Stimulated activated CD8-positive, alpha-beta memory T cell treated with anti-CD3 and anti-CD28 coated beads, Interleukin-12 subunit alpha, Interleukin-12 subunit beta, amount 100 ng/mL, for 4 hours (primary cell): ENCODE measurements around the gene RIMS1.
"Not testable (repeated sequence)": the region's sequence is repeated elsewhere in the genome, so short reads cannot be mapped to it uniquely, and the experiment has no call there.

Experiments used
- DNase-seq: peaks from one replicate; pipeline ENCODE4 v3.0.0-alpha.2; 2020; ENCODE audit warnings: low read depth

Gene RIMS1

DNA sequence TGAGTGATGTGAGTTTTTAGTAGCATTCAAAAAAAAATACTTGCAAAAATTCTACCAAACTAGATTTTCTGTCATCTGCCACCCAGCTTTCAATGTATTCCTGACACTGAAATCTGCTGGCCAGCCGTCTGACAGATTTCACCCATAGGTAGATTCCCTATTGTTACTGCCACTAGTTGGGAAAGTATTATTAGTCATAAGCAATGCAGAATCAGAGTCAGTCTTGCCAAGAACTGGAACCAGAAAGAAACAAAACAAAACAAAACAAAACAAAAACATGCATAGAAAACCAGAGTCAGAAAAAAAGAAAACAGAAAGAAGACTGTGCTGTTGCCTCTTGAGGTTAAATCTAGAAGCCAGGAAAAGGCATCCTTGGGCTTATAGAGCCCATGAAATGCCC lies 442.4 kb downstream of the RIMS1 start:
- DNase-seq: no peak

DNA sequence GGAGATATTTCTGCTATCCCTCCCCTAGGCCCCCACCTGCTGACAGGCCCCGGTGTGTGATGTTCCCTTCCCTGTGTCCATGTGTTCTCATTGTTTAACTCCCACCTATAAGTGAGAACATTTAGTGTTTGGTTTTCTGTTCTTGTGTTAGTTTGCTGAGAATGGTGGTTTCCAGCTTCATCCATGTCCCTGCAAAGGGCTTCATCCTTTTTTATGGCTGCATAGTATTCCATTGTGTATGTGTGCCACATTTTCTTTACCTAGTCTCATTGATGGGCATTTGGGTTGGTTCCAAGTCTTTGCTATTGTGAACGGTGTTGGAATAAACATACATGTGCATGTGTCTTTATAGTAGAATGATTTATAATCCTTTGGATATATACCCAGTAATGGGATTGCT lies 448.9 kb downstream of the RIMS1 start:
- DNase-seq: not testable (repeated sequence)

DNA sequence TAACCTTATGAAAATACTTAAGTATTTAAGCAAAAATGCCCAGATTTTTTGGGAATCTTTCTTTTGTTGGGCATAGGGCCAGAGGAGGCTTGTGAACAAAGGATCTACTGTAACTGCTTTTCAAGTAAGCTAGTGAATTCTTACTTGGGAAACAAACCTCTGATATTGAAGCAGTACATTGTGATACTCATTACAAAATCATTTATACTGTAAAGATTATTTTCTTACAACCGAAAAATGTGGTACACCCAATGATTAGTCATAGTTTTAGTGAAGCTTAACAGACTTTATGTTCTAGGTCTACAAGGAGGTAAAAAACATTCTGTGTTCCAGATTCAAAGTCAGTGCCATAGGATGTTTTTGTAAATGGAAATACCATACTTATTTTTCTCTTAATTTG lies 462.6 kb downstream of the RIMS1 start:
- DNase-seq: no peak

DNA sequence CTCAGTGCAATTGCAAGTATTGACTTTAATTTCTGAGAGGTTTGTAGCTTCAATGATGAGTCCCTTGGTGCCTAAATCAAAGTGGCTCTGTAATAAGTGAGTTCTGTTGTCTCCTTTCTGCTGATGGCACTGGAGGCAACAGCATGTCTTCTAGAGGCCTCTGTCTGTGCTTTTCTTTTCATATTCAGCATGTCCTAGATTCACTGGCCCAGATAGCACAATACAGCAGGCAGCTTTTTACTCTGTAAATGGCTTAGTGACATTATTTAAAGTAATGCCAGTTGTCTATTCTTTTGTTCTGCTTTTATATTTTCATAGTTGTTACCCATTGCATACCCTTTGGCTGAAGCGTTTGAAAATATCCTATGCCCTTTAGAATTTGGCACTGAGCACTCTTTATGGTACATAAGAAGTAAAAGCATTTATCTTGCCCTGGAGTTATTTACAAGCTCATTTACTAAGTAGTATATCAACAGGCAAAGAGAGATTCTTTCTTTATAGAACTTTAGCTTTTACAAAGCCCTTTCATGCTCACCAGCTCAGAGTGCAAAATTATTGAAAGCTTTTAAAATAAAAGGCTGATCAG lies 464.0 kb downstream of the RIMS1 start:
- no peak for DNase-seq

DNA sequence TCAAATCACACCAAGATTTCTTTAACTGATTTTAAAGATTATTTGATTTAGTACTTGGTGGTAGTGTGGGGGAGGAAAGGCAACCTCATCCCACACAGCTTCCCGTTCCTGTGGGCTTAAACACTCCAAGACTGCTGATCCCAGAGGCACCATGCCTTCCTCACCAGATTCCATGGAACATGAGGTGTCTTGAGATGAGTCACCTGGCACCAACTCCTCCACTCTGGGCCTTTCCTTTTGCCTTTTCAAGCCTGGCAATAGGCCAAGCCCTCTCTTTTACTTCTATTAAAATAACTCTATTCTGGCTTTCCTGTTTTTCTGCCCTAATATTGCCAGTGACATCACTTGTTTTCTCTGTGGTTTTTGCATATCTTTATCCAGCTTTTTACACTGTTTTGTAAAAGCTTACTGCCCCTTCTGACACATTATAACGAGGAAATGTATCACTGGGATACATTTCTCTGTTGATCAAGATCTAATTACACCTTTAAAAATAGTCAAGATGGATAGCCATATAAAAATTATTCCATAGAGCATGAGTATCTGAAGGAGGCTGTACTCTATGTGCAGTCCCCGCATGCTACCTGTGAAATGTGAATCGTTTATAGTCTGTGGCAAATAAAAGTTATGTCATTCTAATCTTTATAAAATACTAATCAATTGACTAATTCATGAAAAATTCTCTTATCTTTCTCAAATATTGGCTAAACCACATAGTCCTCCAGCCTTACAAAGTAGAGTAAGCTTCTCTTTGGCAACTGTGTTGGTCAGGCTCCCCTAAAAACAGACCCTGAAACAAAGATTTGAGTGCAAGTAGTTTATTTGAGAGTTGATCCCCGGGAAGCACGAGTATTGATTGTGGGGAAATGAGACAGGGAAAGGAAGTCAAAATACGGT lies 477.7 kb downstream of the RIMS1 start:
- no peak for DNase-seq

DNA sequence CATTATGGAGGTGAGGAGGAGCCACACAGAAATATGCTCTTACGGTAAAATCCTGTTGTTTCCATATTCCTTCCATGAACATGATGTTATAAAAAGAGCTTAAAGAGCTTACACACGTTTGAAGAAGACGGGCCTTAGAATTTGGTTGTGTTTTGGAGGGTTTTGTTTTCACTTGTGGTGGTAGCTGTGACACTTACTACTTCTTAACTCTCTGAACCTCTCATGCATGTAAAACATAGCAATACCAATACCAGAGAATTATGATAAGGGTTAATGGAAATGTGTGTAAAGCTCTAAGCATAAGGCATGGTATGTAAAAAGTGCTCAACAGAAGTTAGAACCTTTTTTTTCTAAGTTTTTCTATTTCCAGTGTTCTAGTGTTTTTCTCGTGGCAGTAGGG lies 479.4 kb downstream of the RIMS1 start:
- no peak for DNase-seq

DNA sequence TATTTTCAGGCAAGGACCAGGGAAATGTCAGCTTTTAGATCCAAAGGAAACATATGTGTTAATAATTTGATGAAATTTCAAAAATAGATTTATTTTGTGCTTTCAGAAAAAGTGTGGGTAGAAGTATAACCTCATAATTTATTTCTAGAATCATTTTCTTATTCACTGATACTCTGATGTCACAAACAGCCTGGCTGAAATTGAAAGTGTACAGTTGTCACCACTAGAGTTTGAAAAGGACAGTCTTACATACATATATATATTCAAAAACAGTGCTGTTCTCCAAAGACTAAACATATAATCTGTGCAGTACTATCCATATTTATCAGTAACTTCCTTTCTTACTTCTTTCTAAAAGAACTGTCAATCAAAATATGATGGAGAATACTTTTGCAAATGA lies 481.1 kb downstream of the RIMS1 start:
- no peak for DNase-seq

DNA sequence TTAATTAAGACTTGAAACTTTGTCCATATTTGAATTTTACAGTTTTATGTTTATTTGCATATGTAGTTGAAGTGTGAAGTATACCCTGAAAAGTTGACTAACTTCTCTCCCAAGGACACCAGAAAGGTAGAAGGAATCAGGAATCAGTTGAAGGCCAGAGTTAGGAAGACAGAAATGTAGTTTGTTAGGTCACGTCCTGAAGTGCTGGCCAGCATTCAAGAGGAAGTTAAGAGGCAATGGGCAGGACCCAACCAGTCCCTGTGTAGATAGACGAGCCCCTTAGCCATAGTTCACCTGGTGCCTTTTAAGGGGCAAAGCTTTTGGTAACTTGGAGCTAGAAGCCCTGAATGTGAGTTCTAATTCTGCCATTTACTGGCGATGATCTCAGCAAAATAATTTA lies 485.1 kb downstream of the RIMS1 start:
- no peak for DNase-seq

DNA sequence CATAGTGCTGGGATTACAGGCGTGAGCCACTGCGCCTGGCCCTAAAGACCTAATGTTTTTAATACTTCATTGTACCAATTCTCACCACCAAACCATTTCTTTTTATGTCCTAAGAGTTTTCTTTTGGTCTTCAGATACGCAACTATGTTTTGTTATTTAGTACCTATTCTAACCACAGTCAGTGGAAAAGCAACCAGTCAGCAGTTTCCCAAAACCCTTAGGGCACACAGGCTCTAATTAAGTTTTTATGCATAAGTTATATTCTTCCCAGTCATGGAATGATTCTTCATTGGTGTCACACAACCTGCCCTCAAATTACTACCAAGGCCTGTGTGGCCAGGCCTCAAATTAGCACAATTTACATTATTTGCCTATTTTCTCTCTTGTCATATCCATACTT lies 487.8 kb downstream of the RIMS1 start:
- no peak for DNase-seq

DNA sequence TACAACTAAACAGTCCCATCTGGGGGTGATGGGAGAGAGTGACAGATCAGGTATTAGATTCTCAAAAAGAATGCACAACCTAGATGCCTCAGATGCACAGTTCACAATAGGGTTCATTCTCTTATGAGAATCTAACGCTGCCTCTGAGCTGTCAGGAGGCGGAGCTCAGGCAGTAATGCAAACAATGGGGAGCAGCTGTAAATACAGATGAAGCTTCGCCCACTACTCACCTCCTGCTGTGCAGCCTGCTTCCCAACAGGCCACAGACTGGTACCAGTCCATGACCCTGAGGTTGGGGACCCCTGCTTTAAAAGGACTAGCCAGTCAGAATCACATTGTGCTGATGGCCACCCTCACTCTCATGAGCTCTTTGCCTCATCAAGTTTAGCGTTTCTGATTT lies 488.5 kb downstream of the RIMS1 start:
- no peak for DNase-seq

DNA sequence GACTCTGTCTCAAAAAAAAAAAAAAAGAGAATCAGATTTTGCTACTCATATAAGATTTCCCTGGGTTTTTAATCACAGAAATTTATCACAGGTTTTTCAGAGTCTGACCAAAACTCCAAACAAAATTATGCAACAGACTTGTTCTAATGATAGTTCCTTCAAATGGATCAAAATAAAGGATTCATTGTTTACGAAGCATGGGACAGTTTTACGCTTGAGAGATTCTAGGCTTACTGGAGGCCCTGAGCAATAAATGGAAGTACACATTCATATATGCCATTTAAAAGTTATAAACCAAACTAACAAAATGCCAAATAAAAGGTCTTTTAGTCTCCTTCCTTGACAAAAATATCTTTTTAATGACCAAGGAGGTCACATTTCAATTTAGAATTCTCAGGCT lies 490.4 kb downstream of the RIMS1 start:
- DNase-seq: no peak

DNA sequence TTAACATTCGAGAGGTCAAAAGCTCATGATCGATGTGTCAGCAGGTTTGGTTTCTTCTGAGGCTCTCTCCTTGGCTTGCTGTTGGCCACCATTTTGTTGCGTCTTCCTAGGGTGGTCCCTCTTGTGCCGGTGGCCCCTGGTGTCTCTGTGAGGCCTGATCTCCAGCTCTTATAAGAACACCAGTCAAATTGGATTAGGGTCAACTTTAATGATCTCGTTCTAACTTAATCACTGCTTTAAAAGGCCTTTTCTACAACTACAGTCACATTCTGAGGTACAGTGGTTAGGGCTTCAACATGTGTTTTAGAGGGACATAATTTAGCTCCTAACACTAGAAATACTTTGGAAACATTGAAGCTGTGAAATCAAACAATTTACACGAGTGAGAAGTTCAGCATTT lies 494.7 kb downstream of the RIMS1 start:
- no peak for DNase-seq

DNA sequence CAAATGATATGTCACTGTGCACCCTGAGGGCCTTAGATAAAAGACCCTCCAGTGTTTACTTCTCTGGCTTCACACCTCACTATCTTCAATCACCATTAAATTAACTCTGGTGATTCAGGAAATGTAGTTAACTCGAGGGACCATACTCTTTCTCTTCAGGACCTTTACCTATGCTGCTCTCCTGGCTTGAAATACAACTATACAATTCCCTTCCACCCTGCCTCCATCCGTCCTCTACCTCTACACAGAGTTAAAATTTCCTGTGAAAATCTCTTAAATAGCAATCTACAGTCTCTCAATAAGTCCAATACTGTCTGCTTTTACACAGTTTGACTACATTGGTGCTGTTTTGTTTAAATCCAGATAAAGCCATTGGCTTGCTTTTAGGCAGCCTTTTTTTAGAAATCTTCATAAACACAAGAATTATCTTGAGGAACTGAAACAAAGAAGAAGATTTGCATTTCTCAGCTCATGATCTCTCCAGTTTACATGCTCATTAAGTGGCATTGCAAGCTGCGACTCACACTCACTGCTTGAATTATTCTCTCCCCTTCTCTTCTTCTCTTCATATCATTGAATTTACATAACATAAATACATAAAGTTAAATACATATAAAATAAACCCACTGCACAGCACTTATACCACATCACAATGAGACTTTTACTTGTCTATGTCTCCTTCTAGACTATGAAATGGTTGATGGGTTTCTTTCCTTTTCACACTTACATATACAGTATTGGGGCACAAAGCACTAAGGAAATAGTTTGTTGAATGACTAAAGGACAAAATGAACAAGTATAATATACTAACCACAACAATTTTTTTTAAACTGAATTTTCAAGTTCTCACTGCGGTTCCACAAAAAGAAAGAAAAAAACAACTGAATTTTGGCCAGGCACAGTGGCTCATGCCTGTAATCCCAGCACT lies 496.5 kb downstream of the RIMS1 start:
- no peak for DNase-seq

DNA sequence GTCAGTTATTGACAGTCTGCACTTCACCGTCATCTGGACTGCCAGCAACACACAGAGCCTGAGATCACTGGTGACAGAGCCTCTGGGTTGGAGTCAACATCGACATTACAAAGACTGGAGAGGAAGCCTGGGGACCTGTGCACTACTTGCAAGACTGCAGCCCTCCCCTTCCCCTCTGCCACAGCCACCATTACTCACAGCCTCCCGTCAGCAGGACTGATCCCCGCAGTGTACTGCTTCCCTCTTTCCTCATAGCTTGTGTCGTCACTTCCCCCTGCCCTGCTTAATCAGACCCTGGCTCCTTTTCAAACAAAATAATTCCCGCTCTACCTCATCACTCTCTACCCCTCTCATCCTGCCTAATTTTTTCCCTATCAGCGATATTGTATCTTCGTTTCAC lies 500.0 kb downstream of the RIMS1 start:
- DNase-seq: no peak

DNA sequence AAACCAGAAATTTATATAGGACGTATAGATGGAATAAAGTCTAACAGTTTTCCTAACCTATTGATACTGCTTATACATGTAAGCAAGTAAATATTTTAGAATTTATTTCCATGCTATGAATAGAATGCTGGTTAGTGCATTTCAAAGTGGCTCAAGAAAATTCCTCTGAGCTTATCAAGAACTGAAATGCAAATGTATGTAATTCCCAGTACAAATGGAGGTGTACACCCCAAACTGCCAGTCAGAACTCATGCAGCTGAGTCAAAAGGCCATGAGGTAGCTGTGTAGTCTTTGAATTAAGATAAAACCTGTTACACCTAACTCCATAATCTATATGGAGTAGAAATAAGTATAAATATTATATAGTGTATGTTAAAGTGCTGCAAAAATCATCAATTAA lies 503.3 kb downstream of the RIMS1 start:
- no peak for DNase-seq

DNA sequence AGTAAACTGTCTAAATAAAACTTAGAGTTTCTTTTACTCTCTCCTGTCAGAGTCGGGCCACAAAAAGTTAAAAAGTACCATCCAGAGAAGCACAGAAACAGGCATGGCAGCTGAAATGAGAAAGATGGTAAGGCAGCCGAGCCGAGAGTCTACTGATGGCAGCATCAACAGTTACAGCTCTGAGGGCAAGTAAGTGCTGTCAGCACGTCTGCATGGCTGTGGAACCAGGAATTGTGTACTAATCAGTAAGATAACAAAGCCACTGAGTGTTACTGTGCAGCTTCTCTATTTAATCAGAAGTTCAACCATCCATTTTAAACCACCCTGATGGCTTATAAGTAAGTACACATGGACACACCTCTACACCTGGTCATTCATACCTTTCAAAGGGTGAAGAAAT lies 504.2 kb downstream of the RIMS1 start:
- DNase-seq: no peak

DNA sequence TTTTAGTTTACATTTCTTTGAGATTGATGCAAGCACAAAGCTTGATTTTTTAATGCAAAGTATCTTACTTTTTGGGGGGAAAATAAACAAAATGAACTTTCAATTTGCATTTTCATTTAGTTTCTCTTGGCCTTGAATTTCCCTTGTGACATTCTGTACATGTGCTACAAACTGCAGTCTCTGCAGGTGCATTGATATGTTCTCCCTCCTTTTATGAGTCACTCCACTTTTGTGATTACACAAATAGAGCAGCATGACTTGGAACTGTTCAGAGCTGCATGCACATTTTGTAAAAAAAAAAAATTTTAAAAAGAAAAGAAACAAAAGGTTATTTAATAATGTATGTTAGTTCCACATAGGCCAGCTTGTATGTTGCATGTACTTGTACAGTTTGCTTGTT lies 515.5 kb downstream of the RIMS1 start:
- DNase-seq: no peak

DNA sequence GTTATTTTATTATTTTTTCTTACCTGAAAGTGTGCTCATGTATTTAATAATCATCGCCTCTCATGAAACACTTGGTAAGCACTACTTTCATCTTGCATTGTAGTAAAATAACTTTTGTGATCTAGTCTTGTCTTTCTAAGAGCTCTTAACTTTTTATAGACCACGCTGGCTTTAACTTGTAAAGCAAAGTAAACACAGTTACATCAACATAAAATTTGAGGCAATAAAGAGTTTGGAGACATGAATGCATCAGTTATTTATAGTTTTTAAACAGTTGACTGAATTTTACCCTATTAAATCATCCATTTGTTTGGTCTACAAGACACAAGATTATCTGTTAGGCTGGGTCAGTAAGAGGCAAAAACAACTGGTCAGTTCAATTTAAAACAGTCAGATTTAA lies 517.1 kb downstream of the RIMS1 start:
- no peak for DNase-seq

DNA sequence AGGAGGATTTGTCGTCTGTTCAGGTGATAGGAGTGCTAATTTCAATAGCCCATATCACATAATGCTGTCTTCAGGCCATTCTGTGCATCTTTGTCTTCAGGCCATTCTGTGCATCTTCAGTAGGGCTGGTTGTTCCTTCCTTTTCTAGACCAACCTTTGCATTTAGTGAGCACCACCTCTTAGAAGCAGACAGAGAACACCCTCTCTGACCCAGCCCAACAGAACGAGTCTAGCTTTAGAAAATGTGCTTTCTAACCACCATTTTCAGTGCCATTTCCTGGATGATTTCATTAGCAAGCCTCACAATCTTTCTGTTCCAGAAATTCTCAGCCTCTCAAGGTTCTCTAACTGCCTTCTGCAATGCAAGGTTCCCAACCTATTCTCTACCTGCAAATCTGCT lies 520.2 kb downstream of the RIMS1 start:
- DNase-seq: no peak

DNA sequence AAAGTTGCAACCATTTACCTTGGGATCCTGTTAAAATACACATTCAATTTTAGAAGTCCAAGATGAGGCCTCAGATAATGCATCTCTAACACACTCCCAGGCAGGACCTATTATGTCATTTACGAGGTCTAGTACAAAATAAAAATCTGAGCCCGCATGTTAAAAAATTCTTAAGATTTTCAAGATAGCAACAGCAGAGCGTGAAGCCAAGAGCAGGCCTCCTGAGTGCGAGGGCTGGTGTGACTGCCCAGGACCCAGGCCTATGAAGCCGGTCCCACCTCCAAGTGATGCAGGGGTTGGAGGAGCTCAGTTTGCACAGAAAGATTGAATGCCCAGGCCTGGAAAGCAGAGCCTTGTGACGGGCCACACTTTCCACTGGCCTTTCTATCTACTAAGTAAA lies 524.4 kb downstream of the RIMS1 start:
- no peak for DNase-seq

DNA sequence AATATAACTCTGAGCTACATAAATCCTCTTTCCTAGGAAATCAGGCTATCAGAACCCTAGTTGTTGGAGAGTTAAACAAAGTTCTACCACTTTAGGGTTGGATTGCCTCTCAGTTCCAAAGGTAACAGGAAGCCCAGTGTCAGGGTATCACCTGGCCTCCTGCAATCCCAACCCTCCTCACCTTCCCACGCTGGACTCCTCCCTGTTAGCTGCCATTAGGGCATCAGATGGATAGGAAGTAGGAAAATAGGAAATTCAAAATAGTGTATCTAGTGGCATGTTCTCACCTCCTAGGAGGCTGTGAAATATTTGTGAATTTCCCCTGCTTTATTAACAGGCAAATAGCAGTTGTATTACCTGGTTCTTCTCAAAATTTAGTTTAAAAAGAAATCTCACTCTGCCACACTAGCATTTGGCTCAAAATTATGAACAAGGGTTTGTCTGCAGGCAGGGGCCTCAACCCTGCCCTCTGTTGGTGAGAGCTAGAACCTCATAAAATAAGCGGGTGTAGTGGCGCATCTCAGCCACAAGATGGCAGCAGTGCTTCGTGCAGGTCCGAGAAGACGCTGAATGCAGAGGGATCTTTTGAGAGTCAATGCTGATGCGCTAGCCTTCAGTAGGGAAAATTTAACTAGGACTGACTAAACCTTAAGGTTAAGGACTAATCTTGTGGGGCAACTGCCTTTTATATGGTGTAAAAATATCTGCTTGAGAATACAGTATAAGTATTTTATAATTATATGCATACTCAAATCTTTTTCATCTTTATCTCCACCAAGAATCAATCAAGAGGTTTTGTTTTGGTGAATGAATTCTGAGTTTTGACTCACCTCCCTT lies 525.7 kb downstream of the RIMS1 start:
- DNase-seq: peak; percentile 48

DNA sequence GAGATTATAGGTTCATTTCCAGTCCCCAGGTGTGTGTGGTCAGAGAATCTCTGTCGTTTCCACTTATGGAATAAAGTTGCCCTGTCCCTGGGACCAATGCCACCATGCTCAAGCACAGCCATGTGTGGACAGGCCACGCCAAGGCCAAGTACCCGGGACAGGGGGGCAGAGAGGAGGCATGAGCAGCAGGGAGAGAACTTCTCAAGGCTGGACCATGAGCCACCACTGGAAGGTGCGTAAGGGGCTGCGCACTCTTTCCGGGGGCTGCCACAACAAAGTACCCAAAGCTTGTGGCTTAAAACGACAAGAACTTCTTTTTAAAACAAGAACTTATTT lies 526.3 kb downstream of the RIMS1 start:
- DNase-seq: no peak
